Upper lobe of left lung (tissue), 6 donors: ENCODE measurements around the gene RAB34. TPM values are rescaled to one million over a fixed set of nuclear protein-coding genes. Genes with fewer than 3 reads are reported as not detected.
"Not testable (repeated sequence)": the region's sequence is repeated elsewhere in the genome, so short reads cannot be mapped to it uniquely, and the experiment has no call there.

ENCODE experiments used
- ATAC-seq, 2 donors: fragments of 200-7000 bp; cut with Tn5 transposase; one replicate each; pipeline ENCODE4 v1.9.1; 2022; ENCODE audit warnings: mild to moderate bottlenecking in 2 of 2, moderate library complexity in 2 of 2; ENCODE audit not compliant: low FRiP score in 2 of 2
- DNase-seq, 2 donors: peaks; one replicate each; pipeline ENCODE4 v3.0.0-alpha.2; 2019 to 2020
- H3K27ac ChIP-seq, 4 donors: fragments of 200-600 bp; sonication (generic); one replicate each; pipeline ENCODE4 v1.5.1; 2016 to 2019
- H3K27me3 ChIP-seq, 4 donors: fragments of 200-600 bp; sonication (generic); one replicate each; pipeline ENCODE4 v1.5.1; 2017 to 2019
- H3K36me3 ChIP-seq, 4 donors: fragments of 200-600 bp; sonication (generic); one replicate each; pipeline ENCODE4 v1.5.1; 2016 to 2019
- H3K4me1 ChIP-seq, 4 donors: fragments of 200-600 bp; sonication (generic); one replicate each; pipeline ENCODE4 v1.5.1; 2018 to 2019
- H3K4me3 ChIP-seq, 4 donors: fragments of 200-600 bp; sonication (generic); one replicate each; pipeline ENCODE4 v1.5.1; 2017 to 2019; ENCODE audit warnings: mild to moderate bottlenecking in 2 of 4, moderate library complexity in 1 of 4
- H3K9me3 ChIP-seq, 4 donors: fragments of 200-600 bp; sonication (generic); one replicate each; pipeline ENCODE4 v1.5.1; 2018 to 2019
- CTCF ChIP-seq, 6 experiments: fragments of 450-650 bp in 4 of 6; fragments of 200-600 bp in 2 of 6; sonication (generic) in 2 of 6; IDR thresholded peaks; one replicate each; pipeline ENCODE4 v1.5.1; 2016 to 2019; ENCODE audit warnings: antibody characterized with exemption in 6 of 6
- EP300 ChIP-seq, 4 donors: sonication (generic); formaldehyde crosslinking; IDR thresholded peaks; one replicate each; pipeline ENCODE4 v1.5.1; 2017; ENCODE audit warnings: antibody characterized with exemption in 4 of 4, control low read depth in 2 of 4
- POLR2A ChIP-seq, 4 donors: fragments of 450-650 bp; IDR thresholded peaks; one replicate each; pipeline ENCODE4 v1.5.1; 2016 to 2017; ENCODE audit warnings: antibody characterized with exemption in 4 of 4, mild to moderate bottlenecking in 2 of 4
- POLR2AphosphoS5 ChIP-seq, 2 donors: sonication (generic); formaldehyde crosslinking; IDR thresholded peaks; one replicate each; pipeline ENCODE4 v1.5.1; 2017; ENCODE audit warnings: antibody characterized with exemption in 2 of 2
- WGBS, 2 donors: methylation state at CpG; one replicate each; pipeline ENCODE4 v1.1.5; 2017 to 2018; 5-methylcytosine and 5-hydroxymethylcytosine counted together
- total RNA-seq, 6 donors: library from RNA; depleted of rRNA in 4 of 6; stranded (reverse); fragments of >200 nt in 4 of 6; gene quantifications; one replicate each; pipeline versions ENCODE4 v1.1.0 to v1.2.1, GENCODE V29; 2016 to 2021
- donor health status: DM: no; HTN: no; CAD: no; lungs with moderate emphysema.
- donor health status: DM: no; HTN: yes; CAD: no; lungs with severe emphysema.

RAB34 gene
- total RNA-seq, 6 donors from 2014 or later, result 69.5 to 123 (median 85.5) TPM

GRCh38 chr17:28737316-28737715 is 19.6 kb upstream of the RAB34 start:
- Histone ChIP-seq H3K4me1 (peaks cover 0 to 13% (median 4%) of the 10 kb centered on the region in 4 donors), H3K36me3 (no peaks in the 10 kb centered on the region), H3K9me3 (no peaks in the 10 kb centered on the region), H3K27me3 (no peaks in the 10 kb centered on the region), H3K4me3 (no peak overlapping the region), H3K27ac (no peak overlapping the region)
- peak in 1 of 2 donors; percentile 61 for DNase-seq
- TF ChIP-seq CTCF (IDR thresholded peaks at IDR 0.05), result no peak
- no peak for TF ChIP-seq EP300 (IDR thresholded peaks at IDR 0.05)
- no peak for TF ChIP-seq POLR2A (IDR thresholded peaks at IDR 0.05)
- no peak for TF ChIP-seq POLR2AphosphoS5 (IDR thresholded peaks at IDR 0.05)
- WGBS, 2 donors, result 92 to 96% methylated on average over 10 to 12 of the region's 12 CpGs
- ATAC-seq, result no peak

GRCh38 chr17:28735913-28736769 is 18.5 kb upstream of the RAB34 start:
- not testable (repeated sequence) for H3K4me3 ChIP-seq, H3K27me3 ChIP-seq, DNase-seq, H3K27ac ChIP-seq, H3K4me1 ChIP-seq, H3K9me3 ChIP-seq, H3K36me3 ChIP-seq, ATAC-seq
- 96 to 97% methylated on average over 7 of the region's 8 CpGs for WGBS, 2 donors

- Histone ChIP-seq H3K36me3 (no peaks in the 10 kb centered on the region), H3K9me3 (no peaks in the 10 kb centered on the region), H3K27me3 (no peaks in the 10 kb centered on the region), H3K4me1 (no peaks in the 10 kb centered on the region), H3K27ac (no peak overlapping the region), H3K4me3 (no peak overlapping the region)
- 71 to 100% methylated on average over 1 to 5 of the region's 5 CpGs for WGBS, 2 donors
- TF ChIP-seq POLR2AphosphoS5 (IDR thresholded peaks at IDR 0.05) (no peak), CTCF (IDR thresholded peaks at IDR 0.05) (no peak), EP300 (IDR thresholded peaks at IDR 0.05) (no peak), POLR2A (IDR thresholded peaks at IDR 0.05) (no peak)
- no peak for DNase-seq
- ATAC-seq, result no peak
Measured at GRCh38 chr17:28735242-28735722, 17.6 kb upstream of the RAB34 start.

GRCh38 chr17:28734712-28735241 is 17.1 kb upstream of the RAB34 start:
- H3K4me3 ChIP-seq, result no peak overlapping the region
- H3K9me3 ChIP-seq, result no peaks in the 10 kb centered on the region
- 88 to 96% methylated on average over 10 of the region's 10 CpGs for WGBS, 2 donors
- DNase-seq (no peak), ATAC-seq (peak in 1 of 2 donors; percentile 30)
- H3K36me3 ChIP-seq, result no peaks in the 10 kb centered on the region
- TF ChIP-seq CTCF (IDR thresholded peaks at IDR 0.05) (no peak), EP300 (IDR thresholded peaks at IDR 0.05) (no peak), POLR2A (IDR thresholded peaks at IDR 0.05) (no peak), POLR2AphosphoS5 (IDR thresholded peaks at IDR 0.05) (no peak)
- no peaks in the 10 kb centered on the region for H3K4me1 ChIP-seq
- no peak overlapping the region for H3K27ac ChIP-seq
- no peaks in the 10 kb centered on the region for H3K27me3 ChIP-seq

GRCh38 chr17:28733346-28733745 is 15.7 kb upstream of the RAB34 start:
- TF ChIP-seq CTCF (IDR thresholded peaks at IDR 0.05) (no peak), EP300 (IDR thresholded peaks at IDR 0.05) (no peak), POLR2A (IDR thresholded peaks at IDR 0.05) (no peak), POLR2AphosphoS5 (IDR thresholded peaks at IDR 0.05) (no peak)
- Histone ChIP-seq H3K4me3 (no peak overlapping the region), H3K27ac (no peak overlapping the region), H3K4me1 (peaks cover 0 to 8% (median 5%) of the 10 kb centered on the region in 4 donors), H3K36me3 (no peaks in the 10 kb centered on the region), H3K9me3 (no peaks in the 10 kb centered on the region), H3K27me3 (no peaks in the 10 kb centered on the region)
- WGBS, 2 donors, result 86 to 96% methylated on average over 1 of the region's 1 CpG
- DNase-seq (no peak), ATAC-seq (no peak)
